Panc1 (cell line): ENCODE measurements around the gene COA5.

ENCODE experiments used
- TF ChIP-seq, protein P1 (sequence below): fragments of 450-650 bp; IDR thresholded peaks from 2 replicates; pipeline ENCODE4 v1.5.1; 2017; ENCODE audit warnings: mild to moderate bottlenecking
- TF ChIP-seq, protein P2 (sequence below), 2 experiments: IDR thresholded peaks; 2 replicates each; pipeline ENCODE4 v1.6.1; 2011 to 2012; ENCODE audit warnings: low read depth in 2 of 2, control low read depth in 1 of 2, low read length in 1 of 2, mild to moderate bottlenecking in 1 of 2, moderate library complexity in 1 of 2; ENCODE audit not compliant: insufficient read depth in 1 of 2

DNA sequence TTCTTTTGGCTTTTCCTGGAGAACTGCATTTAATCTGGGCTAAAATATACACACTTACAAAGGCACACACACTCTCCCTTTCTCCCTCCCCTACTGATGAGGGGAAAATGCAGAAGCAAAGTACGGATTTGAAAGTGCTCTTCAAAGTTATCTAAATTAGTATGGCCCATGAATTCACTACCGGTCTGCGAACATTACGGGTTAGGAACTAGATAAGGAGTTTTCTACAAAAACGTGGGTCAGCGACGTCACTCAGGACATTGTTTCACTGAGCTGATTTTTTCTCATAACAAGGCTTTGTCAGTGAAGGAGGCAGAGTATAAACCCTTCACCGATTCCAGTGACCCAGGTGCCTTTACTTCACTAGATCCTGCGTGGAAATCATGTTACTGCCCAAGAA, 47.3 kb downstream of the COA5 start:
- TF ChIP-seq, protein P1, sequence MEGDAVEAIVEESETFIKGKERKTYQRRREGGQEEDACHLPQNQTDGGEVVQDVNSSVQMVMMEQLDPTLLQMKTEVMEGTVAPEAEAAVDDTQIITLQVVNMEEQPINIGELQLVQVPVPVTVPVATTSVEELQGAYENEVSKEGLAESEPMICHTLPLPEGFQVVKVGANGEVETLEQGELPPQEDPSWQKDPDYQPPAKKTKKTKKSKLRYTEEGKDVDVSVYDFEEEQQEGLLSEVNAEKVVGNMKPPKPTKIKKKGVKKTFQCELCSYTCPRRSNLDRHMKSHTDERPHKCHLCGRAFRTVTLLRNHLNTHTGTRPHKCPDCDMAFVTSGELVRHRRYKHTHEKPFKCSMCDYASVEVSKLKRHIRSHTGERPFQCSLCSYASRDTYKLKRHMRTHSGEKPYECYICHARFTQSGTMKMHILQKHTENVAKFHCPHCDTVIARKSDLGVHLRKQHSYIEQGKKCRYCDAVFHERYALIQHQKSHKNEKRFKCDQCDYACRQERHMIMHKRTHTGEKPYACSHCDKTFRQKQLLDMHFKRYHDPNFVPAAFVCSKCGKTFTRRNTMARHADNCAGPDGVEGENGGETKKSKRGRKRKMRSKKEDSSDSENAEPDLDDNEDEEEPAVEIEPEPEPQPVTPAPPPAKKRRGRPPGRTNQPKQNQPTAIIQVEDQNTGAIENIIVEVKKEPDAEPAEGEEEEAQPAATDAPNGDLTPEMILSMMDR, result no peak
- TF ChIP-seq, protein P2, sequence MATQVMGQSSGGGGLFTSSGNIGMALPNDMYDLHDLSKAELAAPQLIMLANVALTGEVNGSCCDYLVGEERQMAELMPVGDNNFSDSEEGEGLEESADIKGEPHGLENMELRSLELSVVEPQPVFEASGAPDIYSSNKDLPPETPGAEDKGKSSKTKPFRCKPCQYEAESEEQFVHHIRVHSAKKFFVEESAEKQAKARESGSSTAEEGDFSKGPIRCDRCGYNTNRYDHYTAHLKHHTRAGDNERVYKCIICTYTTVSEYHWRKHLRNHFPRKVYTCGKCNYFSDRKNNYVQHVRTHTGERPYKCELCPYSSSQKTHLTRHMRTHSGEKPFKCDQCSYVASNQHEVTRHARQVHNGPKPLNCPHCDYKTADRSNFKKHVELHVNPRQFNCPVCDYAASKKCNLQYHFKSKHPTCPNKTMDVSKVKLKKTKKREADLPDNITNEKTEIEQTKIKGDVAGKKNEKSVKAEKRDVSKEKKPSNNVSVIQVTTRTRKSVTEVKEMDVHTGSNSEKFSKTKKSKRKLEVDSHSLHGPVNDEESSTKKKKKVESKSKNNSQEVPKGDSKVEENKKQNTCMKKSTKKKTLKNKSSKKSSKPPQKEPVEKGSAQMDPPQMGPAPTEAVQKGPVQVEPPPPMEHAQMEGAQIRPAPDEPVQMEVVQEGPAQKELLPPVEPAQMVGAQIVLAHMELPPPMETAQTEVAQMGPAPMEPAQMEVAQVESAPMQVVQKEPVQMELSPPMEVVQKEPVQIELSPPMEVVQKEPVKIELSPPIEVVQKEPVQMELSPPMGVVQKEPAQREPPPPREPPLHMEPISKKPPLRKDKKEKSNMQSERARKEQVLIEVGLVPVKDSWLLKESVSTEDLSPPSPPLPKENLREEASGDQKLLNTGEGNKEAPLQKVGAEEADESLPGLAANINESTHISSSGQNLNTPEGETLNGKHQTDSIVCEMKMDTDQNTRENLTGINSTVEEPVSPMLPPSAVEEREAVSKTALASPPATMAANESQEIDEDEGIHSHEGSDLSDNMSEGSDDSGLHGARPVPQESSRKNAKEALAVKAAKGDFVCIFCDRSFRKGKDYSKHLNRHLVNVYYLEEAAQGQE (IDR thresholded peaks at IDR 0.05; ENCODE audit: insufficient read depth in 1 of 2, low read depth in 2 of 2, low read length in 1 of 2), result no peak
